ENCODE data around the gene MVD. TPM values are rescaled to one million over a fixed set of nuclear protein-coding genes. Genes with fewer than 3 reads are reported as not detected.

MVD gene
- total and polyA plus RNA-seq, 2 of the 13 experiments (the other 11 are each of a cell fraction or from before 2014, with no cell fraction given), result 28.1 to 187 TPM

GRCh38 chr16:88618182-88618955 is 44.5 kb downstream of the MVD start (continued):
- TF ChIP-seq RERE (CRISPR knock-in tag; IDR thresholded peaks at IDR 0.05; ENCODE audit: low read depth) (peak; percentile 42; the same call in 1 of the 2 replicates), ZNF317 (CRISPR knock-in tag; IDR thresholded peaks at IDR 0.05) (peak; percentile 71; the same call in 1 of the 2 replicates), RBM39 (IDR thresholded peaks at IDR 0.05; ENCODE audit: low read depth, low read length, poor library complexity, severe bottlenecking) (no peak), SMAD1 (CRISPR knock-in tag; IDR thresholded peaks at IDR 0.05; ENCODE audit: borderline replicate concordance, low read depth) (0 out of 2 replicates have a peak, but pooled peaks have one; percentile 40), PAWR (CRISPR knock-in tag; IDR thresholded peaks at IDR 0.05; ENCODE audit: borderline replicate concordance) (no peak), RNF2 (conservative IDR thresholded peaks at IDR 0.05; ENCODE audit: low read depth) (peak; percentile 77), NBN (conservative IDR thresholded peaks at IDR 0.05) (no peak), BCL6 (CRISPR knock-in tag; IDR thresholded peaks at IDR 0.05) (peak; percentile 36; the same call in 1 of the 2 replicates), PHF8 (CRISPR knock-in tag; IDR thresholded peaks at IDR 0.05) (peak; percentile 28; the same call in 1 of the 2 replicates), ARNTL (CRISPR knock-in tag; IDR thresholded peaks at IDR 0.05) (peak; percentile 80), KLF11 (CRISPR knock-in tag; IDR thresholded peaks at IDR 0.05) (0 out of 2 replicates have a peak, but pooled peaks have one; percentile 32), DR1 (CRISPR knock-in tag; IDR thresholded peaks at IDR 0.05) (0 out of 2 replicates have a peak, but pooled peaks have one; percentile 32), REST (IDR thresholded peaks at IDR 0.05; ENCODE audit: borderline replicate concordance in 1 of 2, low read depth in 1 of 2, low read length in 2 of 2) (0 out of 4 replicates have a peak, but pooled peaks of 1 of the 2 experiments have one; percentile 20), ZNF747 (CRISPR knock-in tag; IDR thresholded peaks at IDR 0.05; ENCODE audit: borderline replicate concordance) (0 out of 2 replicates have a peak, but pooled peaks have one; percentile 27), HHEX (CRISPR knock-in tag; IDR thresholded peaks at IDR 0.05) (peak; percentile 54; the same call in 1 of the 2 replicates)
- TF ChIP-seq, protein P1, sequence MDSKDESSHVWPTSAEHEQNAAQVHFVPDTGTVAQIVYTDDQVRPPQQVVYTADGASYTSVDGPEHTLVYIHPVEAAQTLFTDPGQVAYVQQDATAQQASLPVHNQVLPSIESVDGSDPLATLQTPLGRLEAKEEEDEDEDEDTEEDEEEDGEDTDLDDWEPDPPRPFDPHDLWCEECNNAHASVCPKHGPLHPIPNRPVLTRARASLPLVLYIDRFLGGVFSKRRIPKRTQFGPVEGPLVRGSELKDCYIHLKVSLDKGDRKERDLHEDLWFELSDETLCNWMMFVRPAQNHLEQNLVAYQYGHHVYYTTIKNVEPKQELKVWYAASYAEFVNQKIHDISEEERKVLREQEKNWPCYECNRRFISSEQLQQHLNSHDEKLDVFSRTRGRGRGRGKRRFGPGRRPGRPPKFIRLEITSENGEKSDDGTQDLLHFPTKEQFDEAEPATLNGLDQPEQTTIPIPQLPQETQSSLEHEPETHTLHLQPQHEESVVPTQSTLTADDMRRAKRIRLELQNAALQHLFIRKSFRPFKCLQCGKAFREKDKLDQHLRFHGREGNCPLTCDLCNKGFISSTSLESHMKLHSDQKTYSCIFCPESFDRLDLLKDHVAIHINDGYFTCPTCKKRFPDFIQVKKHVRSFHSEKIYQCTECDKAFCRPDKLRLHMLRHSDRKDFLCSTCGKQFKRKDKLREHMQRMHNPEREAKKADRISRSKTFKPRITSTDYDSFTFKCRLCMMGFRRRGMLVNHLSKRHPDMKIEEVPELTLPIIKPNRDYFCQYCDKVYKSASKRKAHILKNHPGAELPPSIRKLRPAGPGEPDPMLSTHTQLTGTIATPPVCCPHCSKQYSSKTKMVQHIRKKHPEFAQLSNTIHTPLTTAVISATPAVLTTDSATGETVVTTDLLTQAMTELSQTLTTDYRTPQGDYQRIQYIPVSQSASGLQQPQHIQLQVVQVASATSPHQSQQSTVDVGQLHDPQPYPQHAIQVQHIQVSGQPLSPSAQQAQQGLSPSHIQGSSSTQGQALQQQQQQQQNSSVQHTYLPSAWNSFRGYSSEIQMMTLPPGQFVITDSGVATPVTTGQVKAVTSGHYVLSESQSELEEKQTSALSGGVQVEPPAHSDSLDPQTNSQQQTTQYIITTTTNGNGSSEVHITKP (CRISPR knock-in tag; IDR thresholded peaks at IDR 0.05; ENCODE audit: low read depth), result peak; percentile 67; the same call in 1 of the 2 replicates

Data from HepG2 (cell line).